GM21619 (cell line): Measurements from ENCODE around the gene HUNK.
"Not testable (repeated sequence)": the region's sequence is repeated elsewhere in the genome, so short reads cannot be mapped to it uniquely, and the experiment has no call there.

Experiments used
- ATAC-seq: cut with Tn5 transposase; IDR thresholded peaks from one replicate; pipeline ENCODE4 v1.9.1; 2021; ENCODE audit not compliant: unreplicated experiment

The HUNK gene

DNA sequence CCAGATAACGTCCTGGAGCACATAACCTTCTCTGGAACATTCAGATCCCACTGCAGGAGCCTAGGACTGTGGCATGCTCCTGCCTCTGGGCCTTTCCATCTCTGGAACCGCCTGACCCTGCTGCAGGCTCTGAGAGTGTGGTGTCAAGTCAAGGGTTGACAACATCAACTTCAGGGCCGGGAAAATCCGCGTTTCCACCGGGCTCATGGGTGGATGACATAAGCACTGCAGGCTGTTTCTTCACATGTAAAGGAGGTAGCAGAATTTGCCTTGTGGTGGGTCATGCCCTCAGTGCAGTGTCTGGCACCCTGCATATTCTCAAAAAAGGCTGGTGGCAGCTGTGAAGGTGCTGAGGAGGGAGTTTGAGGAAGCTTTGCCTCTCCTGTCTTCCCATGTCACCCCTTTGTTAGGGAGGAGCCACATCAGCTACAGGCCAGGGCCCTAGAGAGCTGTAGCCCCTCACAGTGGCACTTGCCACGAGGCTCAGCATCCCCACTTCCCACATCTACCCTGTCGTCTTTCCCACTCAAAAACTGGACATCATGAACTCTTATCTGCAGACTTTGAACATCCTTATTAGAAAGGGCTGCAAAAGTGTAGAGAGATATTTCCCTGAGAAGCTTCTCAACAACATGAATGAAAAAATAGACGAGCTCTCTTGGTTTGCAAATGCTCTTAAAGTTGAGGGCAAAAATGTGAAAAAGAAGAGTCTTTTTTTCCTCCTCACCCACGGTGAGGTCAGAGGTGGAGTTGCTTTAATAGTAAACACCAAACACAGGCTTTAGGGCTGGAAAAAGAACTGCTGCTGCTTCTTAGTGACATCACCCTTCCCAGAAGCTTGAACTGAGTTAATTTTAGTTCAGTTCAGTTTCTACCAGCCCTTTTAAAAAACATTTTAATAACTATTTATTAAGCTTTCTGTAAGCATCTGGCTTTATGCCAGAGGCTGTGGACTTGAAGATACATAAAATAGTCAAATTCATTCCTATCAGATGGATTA is 121.3 kb downstream of the HUNK start:
- ATAC-seq = no peak

DNA sequence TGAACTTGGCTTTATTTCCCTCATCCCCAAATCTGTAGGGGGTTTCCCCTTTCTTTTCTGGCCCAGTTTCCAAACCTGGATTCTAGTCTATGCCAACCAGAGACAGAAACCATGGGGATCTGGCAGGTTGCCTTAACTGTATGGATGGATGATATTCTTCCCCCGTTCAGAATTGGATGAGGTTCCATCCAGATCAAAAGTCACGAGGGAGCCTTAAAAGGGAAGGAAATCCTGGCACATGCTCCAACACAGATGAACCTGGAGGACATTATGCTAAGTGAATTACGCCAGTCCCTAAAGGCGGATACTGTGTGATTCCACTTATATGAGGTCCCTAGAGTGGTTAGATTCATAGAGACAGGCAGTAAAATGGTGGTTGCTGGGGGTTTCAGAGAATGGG is 124.4 kb downstream of the HUNK start:
- no peak for ATAC-seq

DNA sequence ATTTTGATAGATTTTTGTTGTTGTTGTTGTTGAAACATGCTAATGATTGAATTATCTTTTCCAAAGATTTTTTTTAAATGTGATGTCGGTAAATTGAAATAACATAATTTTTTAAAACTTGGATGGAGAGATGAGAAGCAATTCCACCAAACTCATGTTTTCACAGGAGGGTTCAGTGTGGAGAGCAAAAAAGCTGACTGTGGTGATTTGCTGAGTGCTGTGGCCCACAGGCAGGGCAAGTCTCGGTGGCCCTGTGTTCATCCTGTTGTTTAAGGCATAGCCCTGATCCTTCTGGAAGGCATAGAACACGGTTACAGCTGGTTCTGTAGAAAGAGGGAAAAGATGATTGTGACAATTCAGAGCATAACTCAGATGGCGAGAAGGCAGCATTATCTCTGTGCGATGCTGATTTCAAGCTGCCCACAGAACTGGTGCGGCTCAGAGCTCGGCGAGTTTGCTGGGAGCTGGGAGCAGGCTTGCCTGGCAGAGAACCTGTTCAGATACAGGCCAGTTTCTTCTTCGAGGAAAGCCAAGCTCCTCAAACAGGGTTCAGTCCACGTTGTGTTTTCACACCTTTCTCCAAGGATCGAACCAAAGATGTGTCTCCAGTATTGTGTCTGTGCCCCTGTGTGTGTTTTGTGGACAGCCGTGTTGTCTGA is 127.1 kb downstream of the HUNK start:
- no peak for ATAC-seq

DNA sequence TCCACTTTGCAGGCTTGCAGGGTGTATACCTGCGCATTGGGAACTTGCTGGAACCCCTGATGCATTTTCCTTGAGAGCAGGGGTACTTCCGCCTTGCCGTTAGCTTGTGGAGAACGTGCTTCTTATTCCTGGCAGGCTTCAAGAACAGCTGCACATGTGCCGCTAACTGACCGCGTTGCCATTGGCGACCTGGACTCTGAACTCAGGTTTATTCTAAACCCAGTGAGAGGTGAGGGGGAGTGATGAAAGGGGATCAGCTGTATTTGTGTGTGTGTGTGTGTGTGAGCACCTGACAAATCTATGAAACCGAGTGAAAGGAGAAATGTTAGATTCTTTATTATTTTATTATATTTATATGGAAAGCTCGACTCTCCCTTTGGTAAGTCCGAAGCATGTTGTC is 128.6 kb downstream of the HUNK start:
- no peak for ATAC-seq

DNA sequence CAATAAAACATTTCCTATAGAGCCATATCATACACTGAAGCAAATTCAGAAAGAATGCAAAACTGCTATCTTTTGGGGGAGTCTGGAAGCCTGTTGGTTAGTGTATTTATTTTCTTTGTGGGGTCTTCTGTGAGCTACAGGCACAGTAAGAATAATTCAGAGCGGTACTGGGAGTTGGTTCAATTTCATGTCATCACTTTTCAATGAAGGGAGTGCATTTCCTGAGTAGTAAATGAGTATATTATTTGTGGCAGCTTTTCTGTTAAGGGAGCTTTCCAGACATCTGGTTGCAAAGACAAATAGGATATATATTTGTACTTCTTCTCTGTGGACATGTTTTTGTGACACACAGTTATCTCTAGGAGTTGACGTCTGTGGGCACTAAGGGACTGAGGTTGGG is 130.6 kb downstream of the HUNK start:
- no peak for ATAC-seq

DNA sequence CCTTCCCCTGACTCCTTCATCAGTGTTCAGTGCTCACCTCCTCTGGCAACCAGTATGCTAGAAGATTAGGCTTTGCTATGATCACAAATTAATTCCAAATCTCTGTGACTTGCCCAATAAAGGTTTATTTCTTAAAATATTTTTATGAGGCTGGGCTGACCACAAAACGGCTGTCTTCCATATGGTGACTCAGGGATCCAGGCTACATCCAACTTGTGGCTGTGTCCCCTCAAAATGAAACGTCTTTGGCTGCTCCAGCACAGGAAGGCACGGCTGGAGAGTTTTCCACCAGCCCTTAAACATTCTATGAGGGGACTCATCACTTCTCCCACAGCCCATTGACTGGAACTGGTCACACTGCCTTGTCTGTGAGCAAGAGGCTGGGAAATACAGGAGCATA is 131.5 kb downstream of the HUNK start:
- ATAC-seq = no peak

DNA sequence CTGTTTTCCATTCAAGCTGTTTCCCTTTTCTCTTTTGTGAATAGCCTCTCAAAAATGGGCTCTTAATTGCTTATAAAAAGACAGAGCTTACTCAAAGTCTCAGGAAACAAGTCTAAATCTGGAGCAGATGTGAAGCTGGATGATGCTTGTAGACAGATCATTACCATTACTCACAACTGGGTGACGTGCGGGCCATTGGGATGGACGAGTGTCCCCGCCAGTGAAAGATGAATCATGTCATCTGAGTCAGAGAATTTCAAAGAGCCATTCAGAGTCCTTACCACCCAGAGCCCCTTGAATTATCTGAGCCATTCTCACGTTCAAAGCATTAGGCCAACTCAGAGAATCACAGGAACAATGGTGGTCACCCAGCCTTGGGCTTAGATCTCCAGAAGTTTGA is 134.6 kb downstream of the HUNK start:
- ATAC-seq = no peak

DNA sequence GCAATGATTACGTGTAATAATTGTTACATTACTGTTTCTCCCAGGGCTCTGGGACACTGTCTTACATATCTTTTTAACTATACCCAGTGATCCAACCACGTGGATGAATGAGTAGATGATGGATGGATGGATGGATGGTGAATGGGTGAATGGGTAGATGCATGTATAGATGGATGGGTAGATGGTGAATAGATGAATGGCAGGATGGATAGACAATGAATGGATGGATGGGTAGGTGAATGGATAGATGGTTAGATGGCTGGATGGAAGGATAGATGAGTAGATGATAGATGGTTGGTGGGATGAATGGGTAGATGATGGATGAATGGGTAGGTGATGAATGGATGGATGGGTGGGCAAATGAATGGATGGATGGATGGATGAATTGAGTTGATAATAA is 135.9 kb downstream of the HUNK start:
- ATAC-seq = no peak

DNA sequence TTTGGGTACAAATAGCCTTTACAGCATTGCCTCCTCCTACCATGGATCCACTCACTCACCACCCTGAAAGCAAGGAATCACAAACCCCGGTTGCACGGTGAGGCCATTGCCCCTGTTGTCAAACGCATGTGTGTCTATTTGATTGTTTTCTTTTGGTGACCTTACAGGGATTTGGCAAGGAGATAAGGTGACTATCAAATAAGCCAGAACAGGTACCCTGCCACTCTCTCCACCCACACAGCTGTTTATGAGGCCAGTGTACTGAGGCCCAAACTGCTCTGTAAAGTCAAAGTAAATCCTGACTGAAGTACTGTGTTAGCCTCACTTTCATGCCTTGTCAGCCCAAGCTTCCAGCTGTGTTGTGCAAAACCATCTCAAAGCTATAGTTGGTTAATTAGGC is 136.4 kb downstream of the HUNK start:
- no peak for ATAC-seq

DNA sequence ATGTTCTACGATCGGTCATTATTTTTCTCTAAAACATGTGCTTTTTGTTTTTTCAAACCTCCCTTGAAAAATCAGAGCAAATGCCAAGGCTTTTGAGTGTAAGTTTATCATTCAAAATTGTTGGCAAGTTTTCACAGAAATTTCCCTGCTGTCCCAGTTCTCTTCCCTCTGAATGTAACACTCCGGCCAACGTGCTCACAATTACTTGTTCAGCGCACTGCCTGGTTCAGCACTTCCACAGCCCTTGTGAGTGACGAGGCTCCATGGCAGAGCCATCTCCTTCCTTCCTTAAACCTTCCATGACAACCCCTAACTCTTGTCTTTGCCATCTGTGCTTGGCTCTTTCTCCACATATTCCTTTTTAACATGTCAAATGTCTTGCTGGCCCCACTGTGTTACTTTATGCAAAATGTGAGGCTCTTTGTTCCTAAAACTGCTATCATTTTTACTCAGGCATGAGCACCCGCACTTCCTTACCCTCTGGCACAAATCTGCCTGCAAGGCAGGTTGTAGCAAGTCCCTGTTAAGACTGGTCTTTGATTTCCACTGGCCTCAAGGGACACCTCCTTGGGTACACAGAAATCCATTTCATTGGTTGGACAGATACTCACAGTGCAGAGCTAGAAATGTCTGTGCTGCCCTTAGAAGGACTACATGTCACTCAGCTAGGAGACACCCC is 142.8 kb downstream of the HUNK start:
- ATAC-seq = no peak

DNA sequence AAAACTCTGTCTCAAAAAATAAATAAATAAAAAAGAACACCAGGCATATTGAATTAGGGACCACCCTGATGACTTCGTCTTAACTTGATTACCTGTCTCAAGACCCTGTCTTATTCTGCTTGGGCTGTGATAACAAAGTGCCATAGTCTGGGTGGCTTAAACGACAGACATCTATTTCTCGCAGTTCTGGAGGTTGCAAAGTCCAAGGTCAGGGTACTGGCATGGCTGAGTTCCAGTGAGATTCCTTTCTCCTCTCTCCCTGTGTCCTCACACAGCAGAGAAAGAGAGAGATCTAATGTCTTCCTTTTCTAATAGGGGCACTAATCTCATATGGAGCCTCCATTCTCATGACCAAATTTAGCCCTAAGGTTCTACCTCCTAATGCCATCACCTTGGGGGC is 145.6 kb downstream of the HUNK start:
- ATAC-seq = no peak

DNA sequence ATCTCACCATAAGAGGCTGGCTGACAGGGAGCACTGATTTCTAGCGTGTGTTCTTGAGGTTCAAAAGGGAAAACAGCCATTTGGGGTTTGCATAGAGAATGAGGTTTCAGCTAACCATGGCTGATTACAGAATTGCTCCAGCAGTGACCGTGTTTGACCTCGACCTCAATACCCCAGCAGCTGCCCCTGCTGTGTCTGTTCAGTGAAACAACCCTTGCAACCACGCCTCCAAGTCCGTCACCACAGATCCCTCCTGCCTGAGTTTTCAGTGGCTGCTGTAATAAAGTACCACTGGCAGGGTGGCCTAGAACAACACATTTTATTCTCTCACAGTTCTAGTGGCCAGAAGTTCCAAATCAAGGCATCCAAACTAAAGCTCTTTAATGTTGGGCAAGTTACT is 147.7 kb downstream of the HUNK start:
- ATAC-seq = no peak

DNA sequence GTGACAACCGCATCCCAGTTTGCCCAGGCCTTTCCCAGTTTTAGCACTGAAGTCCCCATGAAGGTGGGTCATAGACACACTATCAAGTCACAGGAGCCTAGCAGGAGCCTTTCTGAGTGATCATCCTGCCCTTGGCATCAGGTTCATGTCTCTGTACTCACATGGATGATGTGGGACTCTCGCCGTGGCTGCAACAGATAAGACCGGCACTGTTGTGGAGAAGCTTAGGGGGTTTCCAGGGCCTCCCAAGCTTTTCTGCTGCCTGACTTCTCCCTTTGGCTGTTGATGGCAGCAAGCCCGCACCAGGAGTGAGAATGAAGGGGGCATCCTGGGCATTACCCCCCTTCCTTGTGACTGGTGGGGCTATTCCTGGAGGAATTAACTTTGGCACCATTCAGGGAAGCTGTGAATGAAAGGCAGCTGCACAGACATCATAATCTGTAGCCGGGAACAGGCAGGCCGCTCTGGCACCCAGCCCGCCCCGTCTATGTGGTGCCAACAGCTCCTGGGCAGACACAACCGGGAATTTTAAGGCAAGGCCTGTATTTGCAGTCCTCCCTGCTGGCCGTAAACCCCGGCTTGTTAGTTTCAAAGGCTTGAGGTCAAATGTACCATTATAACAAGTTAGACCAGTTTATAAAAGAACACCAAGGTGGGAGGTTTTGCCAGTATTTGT is 148.6 kb downstream of the HUNK start:
- no peak for ATAC-seq

DNA sequence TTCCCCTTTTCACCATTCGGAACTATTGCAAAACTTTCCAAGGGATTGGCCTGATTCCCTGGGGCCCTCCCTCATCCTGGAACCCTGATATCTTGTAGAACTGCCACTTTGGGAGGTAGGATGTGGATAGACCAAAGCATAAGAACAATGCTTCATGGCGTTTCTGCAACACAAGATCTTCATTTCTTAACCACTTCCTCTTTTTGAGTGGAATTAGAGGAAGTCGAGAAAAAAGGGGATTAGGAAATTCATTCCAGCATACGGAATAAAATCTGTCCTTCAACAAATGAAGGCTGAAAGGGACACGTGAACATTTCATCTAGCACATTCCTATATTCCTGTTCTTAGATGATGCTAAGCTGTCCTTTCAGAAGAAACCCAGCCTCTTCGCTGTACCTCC is 149.3 kb downstream of the HUNK start:
- no peak for ATAC-seq

DNA sequence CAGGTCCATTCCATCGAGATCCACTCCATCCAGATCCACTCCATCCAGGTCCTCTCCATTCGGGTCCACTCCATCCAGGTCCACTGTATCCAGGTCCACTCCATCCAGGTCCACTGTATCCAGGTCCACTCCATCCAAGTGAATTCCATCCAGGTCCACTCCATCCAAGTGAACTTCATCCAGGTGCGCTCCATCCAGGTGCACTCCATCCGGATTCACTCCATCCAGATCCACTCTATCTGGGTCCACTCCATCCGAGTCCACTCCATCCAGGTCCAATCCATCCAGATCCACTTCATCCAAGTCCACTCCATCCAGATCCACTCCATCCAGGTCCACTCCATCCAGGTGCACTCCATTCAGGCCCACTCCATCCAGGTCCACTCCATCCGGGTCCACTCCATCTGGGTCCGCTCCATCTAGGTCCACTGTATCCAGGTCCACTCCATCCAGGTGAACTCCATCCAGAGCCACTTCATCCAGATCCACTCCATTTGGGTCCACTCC is 157.4 kb downstream of the HUNK start:
- no peak for ATAC-seq

DNA sequence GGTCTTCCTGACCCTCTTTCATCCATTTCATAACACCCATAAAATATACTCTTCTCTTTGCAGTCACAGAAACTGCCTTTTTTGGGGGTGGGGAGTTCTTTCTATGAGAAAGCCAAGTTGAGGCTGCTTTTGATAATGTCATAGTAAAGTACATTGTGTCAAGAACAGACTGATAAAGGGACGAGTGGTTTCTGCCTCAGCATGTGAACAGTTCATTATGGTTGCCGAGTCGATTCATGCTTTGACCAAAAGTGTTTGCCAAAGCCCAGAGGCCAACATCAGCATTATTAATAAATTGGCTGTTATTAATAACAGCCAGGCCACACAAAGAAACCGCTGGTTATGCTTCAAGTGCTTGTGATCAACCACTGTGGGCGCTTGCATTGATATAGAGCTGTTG is 162.0 kb downstream of the HUNK start:
- no peak for ATAC-seq

DNA sequence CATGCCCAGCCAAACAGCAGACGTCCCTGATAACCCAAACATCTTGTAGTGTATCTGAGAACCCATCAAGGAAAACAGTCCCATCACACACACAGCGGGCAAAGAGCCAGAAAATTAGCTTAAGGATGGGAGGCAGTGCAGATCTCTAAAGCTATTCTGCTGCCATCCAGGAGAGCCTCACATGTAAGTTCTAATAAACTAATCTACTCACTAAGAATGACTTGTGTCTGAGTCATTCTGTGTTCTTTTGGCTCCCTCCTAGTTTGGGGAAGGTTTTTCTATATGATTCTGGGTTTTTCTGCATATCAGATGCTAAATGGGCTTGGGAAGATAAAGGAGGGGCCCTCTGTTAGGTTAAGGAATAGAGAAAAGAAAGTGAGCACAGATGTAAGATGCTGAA is 162.8 kb downstream of the HUNK start:
- ATAC-seq = no peak

DNA sequence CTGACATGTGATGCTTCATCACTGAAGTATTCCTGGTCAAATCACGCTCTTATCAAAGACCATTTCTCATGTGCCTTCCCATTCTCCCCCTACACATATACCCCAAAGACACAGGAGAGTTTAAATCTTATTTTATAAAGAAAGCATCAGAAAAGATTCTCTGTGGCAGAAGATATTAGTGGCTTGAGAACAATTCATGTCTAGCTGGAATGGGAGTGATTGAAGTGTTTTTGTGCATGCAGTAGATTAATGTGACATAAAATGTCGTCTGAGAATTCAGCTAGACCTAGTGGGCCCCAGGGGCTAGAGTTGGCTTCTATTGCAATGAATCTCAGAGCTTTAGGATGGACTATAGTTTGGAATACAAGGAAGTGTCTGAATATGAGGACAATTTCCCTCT is 163.9 kb downstream of the HUNK start:
- ATAC-seq = no peak

DNA sequence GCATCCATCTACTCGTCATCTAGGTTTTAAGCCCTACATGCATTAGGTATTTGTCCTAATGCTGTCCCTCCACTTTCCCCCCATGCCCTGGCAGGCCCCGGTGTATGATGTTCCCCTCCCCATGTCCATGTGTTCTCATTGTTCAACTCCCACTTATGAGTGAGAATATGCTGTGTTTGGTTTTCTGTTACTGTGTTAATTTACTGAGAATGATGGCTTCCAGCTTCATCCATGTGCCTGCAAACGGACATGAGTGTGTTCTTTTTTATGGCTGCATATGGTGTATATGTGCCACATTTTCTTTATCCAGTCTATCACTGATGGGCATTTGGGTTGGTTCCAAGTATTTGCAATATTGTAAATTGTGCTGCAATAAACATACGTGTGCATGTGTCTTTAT is 165.9 kb downstream of the HUNK start:
- not testable (repeated sequence) for ATAC-seq

DNA sequence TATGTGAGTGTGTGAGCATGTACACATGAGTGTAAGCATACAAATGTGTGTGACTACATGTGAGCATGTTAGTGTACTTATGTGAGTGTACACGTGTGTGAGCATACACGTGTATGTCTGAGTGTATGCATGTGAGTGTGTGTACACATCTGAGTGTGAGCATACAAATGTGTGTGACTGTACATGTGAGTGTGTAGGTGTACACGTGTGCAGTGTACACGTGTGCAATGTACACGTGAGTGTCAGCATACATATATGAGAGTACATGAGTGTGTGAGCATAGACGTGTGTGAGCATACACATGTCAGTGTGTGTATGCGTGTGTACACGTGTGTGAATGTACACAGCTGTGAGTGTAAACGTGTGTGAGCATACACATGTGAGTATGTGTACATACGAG is 170.6 kb downstream of the HUNK start:
- no peak for ATAC-seq
